ENCODE measurements around the gene PARP14. TPM values are rescaled to one million over a fixed set of nuclear protein-coding genes. Genes with fewer than 3 reads are reported as not detected.

PARP14 gene
- total RNA-seq, 1 experiment from 2014 or later: 46.0 TPM

- CTCF ChIA-PET: no interaction called here
- in situ Hi-C loops (cut with HindIII; ENCODE audit: low pct_unique_long_range_greater_than_20kb, low sequenced_read_pairs): no loop called here
- ATAC-seq: no peak
Observed at GRCh38 chr3:122692674-122693073, 12.0 kb downstream of the PARP14 start.

GRCh38 chr3:122694966-122695365 lies 14.3 kb downstream of the PARP14 start:
- CTCF ChIA-PET: no interaction called here
- no peak for TF ChIP-seq POLR2AphosphoS5 (IDR thresholded peaks at IDR 0.05; ENCODE audit: low read depth, low read length)
- TF ChIP-seq SIN3A (IDR thresholded peaks at IDR 0.05; ENCODE audit: borderline replicate concordance, insufficient read depth, low read depth, low read length): no peak
- no peak for TF ChIP-seq TCF7L2 (IDR thresholded peaks at IDR 0.05; ENCODE audit: low read depth, low read length)
- TF ChIP-seq, protein P1, sequence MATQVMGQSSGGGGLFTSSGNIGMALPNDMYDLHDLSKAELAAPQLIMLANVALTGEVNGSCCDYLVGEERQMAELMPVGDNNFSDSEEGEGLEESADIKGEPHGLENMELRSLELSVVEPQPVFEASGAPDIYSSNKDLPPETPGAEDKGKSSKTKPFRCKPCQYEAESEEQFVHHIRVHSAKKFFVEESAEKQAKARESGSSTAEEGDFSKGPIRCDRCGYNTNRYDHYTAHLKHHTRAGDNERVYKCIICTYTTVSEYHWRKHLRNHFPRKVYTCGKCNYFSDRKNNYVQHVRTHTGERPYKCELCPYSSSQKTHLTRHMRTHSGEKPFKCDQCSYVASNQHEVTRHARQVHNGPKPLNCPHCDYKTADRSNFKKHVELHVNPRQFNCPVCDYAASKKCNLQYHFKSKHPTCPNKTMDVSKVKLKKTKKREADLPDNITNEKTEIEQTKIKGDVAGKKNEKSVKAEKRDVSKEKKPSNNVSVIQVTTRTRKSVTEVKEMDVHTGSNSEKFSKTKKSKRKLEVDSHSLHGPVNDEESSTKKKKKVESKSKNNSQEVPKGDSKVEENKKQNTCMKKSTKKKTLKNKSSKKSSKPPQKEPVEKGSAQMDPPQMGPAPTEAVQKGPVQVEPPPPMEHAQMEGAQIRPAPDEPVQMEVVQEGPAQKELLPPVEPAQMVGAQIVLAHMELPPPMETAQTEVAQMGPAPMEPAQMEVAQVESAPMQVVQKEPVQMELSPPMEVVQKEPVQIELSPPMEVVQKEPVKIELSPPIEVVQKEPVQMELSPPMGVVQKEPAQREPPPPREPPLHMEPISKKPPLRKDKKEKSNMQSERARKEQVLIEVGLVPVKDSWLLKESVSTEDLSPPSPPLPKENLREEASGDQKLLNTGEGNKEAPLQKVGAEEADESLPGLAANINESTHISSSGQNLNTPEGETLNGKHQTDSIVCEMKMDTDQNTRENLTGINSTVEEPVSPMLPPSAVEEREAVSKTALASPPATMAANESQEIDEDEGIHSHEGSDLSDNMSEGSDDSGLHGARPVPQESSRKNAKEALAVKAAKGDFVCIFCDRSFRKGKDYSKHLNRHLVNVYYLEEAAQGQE (IDR thresholded peaks at IDR 0.05; ENCODE audit: insufficient read depth in 1 of 2, low read depth in 2 of 2, low read length in 1 of 2): no peak
- TF ChIP-seq CTCF (IDR thresholded peaks at IDR 0.05): no peak
- Histone ChIP-seq H3K9me3 (ENCODE audit: control insufficient read depth, insufficient read depth, low read depth, low read length) (no peaks in the 10 kb centered on the region), H3K27ac (ENCODE audit: low read length) (no peak overlapping the region), H3K4me3 (ENCODE audit: low read depth in 2 of 2, low read length in 2 of 2) (no peak overlapping the region), H3K4me1 (ENCODE audit: control insufficient read depth, insufficient read depth, low read length) (peaks cover 9% of the 10 kb centered on the region), H3K27me3 (ENCODE audit: control insufficient read depth, insufficient read depth, low read length) (no peaks in the 10 kb centered on the region), H3K36me3 (ENCODE audit: control insufficient read depth, insufficient read depth, low read length) (peaks cover 2% of the 10 kb centered on the region; the same call in 1 of the 2 replicates)
- POLR2A ChIA-PET: interaction anchor here (0.6 kb wide), 1 partner anchor 124 kb away, joined by 4 read pairs; no protein-coding TSS in a partner anchor
- no peak for DNase-seq (ENCODE audit: low read depth, low spot score)
- no TSS peak for BruUV-seq (replicated peaks)
- no peak for ATAC-seq
- intact Hi-C loops (cut with micrococcal nuclease; ENCODE audit: unreplicated experiment): no loop called here
- in situ Hi-C loops (cut with HindIII; ENCODE audit: low pct_unique_long_range_greater_than_20kb, low sequenced_read_pairs): no loop called here

More at GRCh38 chr3:122692674-122693073, 12.0 kb downstream of the PARP14 start:
- H3K36me3 ChIP-seq (ENCODE audit: control insufficient read depth, insufficient read depth, low read length): peaks cover 2% of the 10 kb centered on the region; the same call in 1 of the 2 replicates
- peaks cover 9% of the 10 kb centered on the region for H3K4me1 ChIP-seq (ENCODE audit: control insufficient read depth, insufficient read depth, low read length)
- no peak overlapping the region for H3K27ac ChIP-seq (ENCODE audit: low read length)
- H3K27me3 ChIP-seq (ENCODE audit: control insufficient read depth, insufficient read depth, low read length): no peaks in the 10 kb centered on the region
- POLR2A ChIA-PET: no interaction called here
- BruUV-seq (replicated peaks): no TSS peak
- H3K4me3 ChIP-seq (ENCODE audit: low read depth in 2 of 2, low read length in 2 of 2): no peak overlapping the region
- intact Hi-C loops (cut with micrococcal nuclease; ENCODE audit: unreplicated experiment): no loop called here
- no peak for DNase-seq (ENCODE audit: low read depth, low spot score)
- no peaks in the 10 kb centered on the region for H3K9me3 ChIP-seq (ENCODE audit: control insufficient read depth, insufficient read depth, low read depth, low read length)
- TF ChIP-seq TCF7L2 (IDR thresholded peaks at IDR 0.05; ENCODE audit: low read depth, low read length) (no peak), CTCF (IDR thresholded peaks at IDR 0.05) (no peak), SIN3A (IDR thresholded peaks at IDR 0.05; ENCODE audit: borderline replicate concordance, insufficient read depth, low read depth, low read length) (no peak), POLR2AphosphoS5 (IDR thresholded peaks at IDR 0.05; ENCODE audit: low read depth, low read length) (no peak)
- TF ChIP-seq, protein P1 (IDR thresholded peaks at IDR 0.05; ENCODE audit: insufficient read depth in 1 of 2, low read depth in 2 of 2, low read length in 1 of 2): no peak

All from Panc1 (cell line).